GM21367 (cell line): Measurements from ENCODE around the gene LIPN.

ENCODE experiments used
- ATAC-seq: cut with Tn5 transposase; IDR thresholded peaks from one replicate; pipeline ENCODE4 v1.9.1; 2021; ENCODE audit not compliant: unreplicated experiment

Gene LIPN

DNA sequence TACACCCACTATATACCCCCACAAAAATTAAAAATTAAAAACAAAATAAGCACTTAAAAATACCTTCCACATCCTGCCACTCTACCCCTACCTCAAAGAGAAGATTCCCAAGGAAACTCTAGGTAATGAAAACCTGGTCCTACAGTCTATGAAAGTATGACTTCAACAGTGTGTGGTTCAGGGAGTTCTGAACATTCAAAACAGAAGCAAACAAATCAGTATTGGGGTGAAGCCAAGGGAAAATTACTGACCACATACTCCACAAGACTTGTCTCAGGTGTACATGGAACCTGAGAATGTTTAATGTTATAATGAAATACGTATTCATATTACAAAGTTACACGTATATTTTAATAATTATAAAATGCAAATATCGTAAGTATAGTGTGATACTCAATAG is 22.4 kb downstream of the LIPN start:
- ATAC-seq, result no peak

DNA sequence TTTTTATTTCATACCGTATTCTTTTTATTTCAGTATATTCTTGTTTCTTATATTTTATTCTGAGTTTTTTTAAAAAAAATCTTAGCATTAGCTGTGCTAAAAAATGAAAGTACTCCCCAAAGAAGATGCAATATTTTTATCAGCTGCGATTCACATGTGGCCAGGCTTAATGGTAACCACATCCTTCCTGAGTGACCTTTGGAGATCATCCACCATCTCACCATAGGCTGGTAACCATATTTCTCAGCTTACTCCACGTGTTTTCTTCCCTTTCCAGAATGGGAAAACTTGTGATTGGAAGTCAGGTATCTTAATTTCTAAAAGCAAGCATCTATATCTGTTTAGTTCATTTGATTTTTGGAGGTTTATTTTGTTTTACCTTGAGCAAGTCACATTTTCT is 23.9 kb downstream of the LIPN start:
- no peak for ATAC-seq

DNA sequence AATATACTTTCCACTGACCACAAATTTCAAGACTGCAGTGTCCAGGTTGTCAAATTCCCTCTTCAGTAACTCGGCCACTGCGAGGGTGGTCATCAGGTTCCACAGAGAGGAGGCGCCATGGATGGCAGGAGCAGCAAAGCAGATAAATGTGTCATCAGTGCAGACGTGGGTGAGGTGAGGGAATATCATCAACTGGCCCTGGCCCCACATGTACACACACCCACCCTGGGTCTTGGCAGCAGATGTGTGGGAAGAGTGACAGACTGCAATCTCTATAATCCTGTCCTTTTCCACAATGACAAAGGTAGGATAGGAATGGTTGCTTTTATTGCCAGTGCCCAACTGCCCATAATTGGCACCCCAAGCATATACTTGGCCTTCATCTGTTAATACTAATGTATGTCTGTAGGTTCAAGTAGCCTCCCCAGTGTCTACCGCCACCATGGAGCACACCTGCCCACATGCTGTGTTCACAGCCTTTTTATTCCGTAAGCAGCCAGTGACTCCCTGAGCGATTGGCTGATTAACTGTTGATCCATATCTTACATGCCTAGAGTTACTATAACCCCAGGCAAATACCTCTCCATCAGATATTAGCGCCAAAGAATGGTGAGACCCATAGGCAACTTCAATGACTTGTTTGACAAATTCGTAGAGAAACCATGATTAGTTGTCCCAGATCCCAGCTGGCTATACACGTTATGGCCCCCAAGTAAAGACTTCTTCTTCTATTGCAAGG is 26.4 kb downstream of the LIPN start:
- no peak for ATAC-seq

DNA sequence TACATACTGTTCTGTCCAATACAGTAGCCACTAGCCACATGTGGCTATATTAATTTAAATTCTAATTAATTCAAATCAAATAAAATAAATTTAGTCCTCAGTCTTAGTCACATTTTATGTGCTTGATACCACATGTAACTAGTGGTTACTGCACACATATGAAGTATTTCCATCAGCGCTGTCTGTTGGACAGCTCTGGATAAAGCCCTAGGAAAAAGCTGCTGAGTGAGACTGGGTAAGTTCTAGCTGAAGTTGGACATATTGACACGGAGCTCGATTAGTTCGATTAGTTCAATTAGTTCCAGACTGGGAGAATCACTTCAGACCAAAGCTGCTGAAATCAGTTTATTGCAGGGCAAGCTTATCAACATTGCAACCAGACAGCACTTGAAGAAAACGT is 27.6 kb downstream of the LIPN start:
- ATAC-seq, result no peak

DNA sequence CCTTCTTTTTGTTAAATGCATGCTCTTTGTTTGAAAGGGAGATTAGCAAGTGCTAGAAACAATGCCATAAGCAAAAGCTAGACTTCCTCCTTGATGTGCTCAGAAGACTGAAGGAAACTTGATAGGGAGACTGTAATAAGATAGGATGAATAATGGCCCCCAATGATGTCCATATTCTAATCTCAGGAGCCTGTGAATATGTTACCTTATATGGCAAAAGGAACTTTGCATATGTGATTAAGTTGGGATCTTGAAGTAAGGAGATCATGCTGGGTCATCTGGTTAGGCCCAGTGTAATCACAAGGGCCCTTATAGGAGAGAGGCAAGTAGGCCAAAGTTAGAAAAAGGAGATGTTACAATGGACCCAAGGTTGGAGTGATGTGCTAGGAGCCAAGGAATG is 29.1 kb downstream of the LIPN start:
- ATAC-seq, result no peak

DNA sequence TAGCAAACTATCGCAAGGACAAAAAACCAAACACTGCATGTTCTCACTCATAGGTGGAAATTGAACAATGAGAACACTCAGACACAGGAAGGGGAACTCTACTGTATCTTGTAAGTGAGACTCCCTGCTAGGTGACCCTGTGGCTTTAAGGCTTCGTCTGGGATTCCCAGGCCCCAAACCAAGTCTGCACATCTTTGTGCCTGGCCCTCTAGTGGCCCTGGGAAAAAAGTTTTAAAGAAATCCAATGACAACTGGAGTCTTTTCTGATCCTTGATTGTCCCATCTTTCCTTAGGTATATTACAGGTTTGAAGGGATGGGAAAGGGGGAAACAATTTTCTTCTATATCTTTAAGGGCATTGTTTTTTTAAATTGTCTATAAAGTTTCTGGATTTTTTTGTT is 32.1 kb downstream of the LIPN start:
- no peak for ATAC-seq

DNA sequence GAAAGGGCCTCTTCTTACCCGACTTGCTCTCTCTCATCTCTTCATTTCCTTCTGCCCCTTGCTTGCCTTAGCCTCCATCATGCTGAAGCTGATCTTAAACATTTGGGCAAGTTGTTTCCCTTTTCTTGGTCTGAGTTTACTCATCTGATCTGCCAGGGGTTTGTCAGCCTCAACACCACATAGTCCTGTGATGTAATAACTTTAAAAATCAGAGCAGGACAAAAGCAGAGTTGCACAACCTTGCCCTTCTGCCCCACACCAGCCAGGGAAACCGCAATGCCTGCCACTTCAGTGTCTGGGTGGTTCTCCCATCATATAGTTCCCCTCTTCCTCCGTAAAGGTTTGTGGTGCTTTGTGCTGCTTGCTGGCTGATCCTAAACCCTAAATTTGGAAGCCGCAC is 32.8 kb downstream of the LIPN start:
- ATAC-seq, result no peak

DNA sequence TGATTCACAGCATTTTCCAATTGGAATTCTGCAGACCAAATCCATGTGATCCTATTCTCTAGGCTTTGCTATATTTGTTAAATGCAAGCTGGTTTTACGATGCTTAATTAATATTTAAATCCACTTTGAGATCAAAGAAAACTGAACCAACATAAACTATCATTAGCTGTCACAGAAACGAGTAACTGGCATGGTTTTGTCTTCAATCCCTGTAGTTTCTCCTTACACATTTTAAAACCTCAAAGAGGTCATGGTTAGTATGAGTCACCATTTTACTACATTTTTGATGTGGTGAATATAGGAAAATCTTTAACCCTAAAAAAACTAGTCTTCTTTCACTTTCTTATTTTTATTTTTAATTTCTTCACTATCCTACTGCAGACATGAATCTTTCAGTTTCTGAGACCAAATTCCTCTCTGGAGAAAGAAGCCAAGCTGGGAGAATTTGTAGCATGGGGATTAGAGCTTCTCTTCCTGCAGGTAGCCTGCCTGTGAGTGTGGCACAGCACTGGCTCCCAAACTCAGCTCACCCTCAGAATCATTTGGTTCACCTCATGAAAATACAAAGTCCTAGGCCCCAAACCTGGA is 34.0 kb downstream of the LIPN start:
- ATAC-seq, result no peak

DNA sequence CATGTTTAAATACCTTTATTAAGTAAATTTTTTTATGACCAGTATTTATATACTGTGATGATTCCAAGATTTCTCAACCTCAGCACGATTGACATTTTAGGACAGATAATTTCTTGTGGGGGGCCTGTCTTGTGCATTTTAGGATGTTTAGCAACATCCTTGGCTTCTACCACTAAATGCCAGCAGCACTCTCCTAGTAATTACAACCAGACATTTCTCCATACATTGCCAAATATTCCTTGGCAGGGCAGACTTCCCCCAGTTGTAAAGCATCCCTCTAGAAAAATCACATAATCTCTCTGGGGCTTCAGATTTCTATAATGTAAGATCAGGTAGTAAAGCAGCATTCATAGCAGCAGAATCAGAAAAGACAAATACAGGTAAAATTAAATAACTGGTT is 34.9 kb downstream of the LIPN start:
- no peak for ATAC-seq

DNA sequence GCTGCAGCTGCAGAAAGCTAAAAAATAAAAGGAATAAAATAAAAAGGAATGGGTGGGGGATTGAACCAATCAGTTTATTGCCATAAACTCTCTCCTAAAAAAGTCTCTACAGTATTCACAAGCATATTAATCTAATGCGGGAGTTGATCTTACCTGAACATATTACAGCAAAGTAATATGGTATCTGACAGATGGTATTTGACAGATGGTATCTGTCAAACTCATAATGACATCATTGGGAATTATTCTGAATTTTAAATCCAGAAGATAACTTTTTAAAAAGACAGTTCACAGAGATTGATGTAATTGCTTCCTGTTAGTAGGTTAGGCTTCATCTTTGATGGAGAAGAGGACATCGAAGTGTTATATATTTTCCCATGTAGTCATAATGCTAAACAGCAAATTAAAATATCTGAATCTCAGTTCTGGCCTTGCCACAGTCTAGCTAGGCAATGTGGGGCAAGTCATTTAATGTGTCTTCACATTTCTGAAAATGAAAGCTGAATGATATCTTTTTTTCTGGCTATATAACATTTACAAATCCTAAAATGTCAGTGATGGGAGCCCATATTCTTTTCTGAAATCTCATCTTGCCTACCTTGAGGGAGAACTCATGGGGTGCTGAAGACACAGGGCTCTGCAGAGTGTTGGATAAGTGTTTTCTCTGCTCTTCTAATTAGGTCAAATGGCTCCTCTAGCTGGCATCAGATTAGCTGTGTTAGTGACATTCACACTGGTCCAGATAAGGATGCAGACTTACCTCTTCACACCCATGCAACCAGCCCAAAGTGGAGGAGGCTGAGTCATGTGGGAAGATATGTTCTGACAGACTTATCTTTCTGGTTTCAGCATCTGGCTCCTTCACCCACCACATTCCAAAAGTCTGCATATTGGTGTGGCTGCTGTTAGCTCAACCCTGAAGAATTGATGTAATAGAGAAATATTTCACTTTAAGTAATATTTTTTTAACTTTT is 40.6 kb downstream of the LIPN start:
- ATAC-seq, result no peak

DNA sequence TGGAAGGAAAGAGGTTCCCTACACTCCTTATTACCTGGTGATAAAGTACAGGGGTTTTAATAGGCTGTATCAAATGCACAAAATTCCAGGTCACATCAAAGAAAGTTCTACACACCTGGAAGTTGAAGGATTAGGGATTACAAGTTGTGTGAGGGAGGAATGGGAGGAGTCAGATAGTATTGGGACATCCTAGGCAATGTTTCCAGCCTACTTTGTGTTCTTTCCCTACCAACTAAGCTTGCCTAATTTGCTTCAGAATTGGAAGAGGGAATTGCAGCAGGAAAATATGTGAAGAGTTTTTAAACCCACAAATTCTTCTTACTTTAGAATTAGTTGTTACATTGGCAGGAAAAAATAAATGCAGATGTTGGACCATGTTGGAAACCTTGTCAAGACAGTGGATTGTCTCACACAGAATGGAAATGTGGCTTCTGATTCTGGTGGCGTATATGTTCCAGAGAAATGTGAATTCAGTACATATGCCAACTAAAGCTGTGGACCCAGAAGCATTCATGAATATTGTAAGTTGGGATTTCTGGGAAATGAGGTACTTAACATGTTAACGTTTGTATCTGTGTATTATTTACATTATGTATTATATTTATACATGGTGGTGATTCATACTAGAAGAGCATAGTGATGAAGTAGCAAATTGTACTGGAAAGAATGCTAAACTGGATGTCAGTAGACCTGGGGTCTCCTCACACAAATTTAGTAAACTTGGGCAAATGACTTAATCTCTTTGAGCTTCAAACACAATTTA is 42.9 kb downstream of the LIPN start, which contains the start of gene LIPM:
Gene LIPM (plus strand): TSS at position 208 of the 763 bp plus-strand sequence. CDS start 167 bp downstream, at position 375.
- ATAC-seq, result no peak

DNA sequence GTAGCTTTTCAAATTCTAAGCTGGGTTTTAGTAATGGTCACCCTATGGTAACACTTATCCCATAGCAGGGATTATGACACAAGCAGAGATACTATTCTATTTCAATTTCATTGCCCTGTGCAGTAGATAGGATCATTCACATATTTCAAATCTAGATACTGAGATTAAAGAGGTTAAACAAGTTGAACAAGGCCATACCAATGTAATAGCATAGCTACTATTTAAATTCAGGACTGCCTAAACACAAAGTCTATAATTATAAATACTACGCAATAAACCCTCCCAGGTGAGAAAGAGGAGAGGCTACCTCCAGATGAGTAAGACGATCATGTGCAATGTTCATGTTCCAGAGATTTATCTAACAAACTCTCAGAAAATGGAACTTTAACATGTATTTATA is 43.8 kb downstream of the LIPN start:
- ATAC-seq, result no peak

DNA sequence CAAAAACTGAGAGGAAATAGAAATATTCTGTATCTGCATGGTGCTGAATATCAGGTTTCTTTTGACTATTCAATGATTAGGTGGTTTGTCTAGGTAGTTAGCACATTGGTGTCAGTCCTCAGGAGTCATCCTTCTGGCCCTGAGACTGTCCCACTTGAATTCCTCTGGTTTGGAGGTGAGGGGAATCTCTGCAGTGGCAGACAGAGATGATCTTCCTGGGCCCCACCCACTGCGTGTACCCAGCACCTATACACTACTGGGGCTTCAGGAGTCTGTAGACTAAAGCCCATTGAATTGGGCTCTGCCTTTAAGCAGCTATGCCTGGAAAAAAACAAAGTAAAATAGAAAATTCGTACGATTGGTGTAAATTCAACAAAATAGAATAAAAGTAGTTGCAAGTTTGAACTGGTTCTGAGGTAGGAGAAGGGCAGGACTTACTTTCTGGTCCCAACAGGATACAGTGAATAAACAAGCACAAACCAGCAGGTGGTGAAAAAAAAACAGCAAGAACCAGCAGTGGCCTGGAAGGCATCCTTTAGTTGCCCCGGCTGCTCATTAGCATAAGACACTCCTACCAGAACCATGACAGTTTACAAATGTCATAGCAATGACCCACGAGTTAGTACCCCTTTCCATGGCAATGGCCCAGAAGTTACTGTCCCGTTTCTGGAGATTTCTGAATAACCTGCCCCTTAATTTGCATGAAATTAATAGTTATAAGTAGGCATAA is 44.4 kb downstream of the LIPN start:
- no peak for ATAC-seq

DNA sequence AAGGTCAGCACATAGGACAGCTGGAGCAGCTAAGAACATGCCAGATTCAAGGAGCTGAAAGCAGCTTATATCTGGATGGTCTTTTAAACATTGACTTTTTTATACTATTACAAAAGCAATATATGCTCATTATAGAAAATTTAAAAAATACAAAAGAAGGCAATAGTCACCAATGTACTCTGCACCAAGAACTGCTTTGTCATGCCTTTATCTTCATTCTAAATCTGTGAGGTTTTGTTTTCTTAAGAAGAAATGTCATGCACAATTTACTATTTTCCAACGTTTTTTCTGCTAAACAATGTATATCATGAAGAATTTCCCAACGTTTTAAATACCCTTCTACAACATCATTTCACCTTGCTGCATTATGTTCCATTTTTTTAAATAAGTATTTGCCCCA is 45.5 kb downstream of the LIPN start:
- no peak for ATAC-seq

DNA sequence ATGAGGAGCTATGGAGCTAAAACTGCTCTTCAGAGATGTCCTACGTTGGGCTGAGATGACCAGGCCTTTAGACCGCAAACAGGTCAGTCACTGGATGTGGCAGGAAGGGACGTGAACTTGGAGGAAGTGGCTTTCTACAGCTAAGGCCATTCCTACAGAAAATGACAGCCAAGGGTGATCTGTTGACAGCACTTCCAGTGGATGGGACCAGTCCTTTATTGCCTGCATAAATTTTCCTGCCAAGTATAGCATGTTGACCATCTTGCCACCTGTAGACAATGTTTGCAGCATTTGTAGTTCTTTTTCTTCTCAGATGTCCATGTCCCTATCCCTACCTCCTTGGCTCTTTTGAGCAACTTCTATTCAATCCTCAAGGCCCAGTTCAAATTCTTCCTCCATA is 46.1 kb downstream of the LIPN start:
- ATAC-seq, result no peak

DNA sequence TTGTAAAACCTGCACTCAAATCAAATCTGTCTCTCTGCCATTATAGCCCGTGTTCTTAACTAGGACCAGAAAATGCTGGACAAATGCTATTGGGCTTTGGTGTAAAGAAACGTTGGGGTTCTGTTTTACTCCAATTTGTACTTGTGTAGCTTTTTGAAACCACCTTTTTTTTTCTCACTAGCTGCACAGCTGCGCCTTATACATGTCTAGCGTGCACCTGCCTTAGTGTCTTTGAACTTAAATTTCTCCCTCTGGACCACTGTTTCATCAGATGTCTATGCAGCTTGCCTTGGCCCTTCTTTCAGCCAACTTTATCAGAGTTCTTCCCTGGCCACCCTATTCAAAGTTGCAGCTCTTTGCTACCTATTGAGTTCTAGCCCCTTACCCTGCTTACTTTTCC is 49.8 kb downstream of the LIPN start:
- ATAC-seq, result no peak

DNA sequence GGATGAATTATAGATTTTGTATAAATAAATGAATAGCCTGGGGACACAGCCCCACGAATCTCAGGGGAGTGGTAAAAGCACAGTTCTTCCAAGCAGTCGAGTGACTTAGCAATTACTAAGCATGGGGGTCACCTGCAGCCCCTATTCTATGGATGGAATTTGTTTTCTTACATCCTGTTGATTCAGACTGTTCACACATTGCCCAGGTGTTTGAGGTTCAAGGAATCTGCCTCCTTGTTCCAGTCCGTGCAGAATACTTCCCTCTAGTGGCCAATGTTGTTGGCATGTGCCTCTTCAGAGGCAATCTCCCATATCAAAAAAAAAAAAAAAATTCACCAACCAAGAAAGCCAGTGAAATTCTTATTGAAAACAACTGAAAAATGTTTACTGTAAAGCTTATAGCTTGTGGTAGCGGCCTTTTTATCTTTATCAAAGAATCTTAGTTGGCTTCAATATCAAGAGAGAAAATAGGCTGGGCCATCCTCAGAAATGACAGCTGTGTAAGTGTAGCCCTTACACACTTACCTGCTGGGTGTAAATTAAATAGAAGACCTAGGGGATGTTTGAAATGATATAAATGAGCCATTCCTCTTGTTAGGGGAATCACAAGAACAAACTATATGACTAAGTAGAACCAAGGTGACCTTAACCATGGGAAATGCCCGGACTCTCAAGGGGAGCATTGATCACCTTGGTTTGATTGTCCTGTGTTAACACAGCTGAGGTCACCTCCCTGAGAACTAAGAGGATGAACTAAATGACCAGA is 50.6 kb downstream of the LIPN start:
- ATAC-seq, result no peak

DNA sequence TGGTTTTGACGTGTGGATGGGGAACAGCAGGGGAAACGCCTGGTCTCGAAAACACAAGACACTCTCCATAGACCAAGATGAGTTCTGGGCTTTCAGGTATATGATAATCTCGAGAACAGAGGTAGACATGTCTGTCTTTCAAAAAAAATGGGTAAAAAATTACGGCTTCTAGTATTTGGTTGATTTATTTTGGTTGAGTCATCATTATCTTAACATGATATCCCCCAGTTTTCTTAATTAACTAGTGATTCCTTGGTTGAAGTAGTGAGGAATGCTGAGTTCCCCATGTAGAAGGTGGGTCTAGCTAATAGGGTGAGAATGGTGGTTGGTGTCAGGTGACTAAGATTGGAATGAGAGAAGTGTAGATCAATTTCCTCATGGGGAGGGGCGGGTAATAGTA is 53.4 kb downstream of the LIPN start:
- ATAC-seq, result no peak

DNA sequence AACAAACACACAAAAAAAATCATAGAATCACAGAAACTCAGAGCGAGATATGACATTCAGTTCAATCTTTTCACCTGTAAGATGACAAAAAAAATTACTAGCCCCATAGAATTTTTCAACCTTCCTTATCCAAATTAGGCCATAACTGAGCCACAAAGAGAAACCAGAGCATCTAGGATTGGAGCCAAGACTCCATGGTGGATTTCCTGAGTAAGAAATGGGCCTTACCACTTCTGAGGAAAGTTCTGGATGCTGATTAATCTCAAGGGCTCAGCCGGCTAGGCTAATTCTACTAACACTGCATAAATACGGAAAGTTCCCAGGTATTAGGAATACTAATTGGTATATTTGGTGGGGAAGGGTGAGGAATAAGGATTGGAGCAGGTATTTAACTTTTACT is 59.5 kb downstream of the LIPN start:
- no peak for ATAC-seq
